Osteocyte (in vitro differentiated cells): ENCODE data around the gene ALG8. TPM values are rescaled to one million over a fixed set of nuclear protein-coding genes. Genes with fewer than 3 reads are reported as not detected.

Source experiments
- DNase-seq: peaks from one replicate; pipeline ENCODE4 v3.0.0; 2021; ENCODE audit warnings: mixed read lengths; ENCODE audit not compliant: unreplicated experiment; ENCODE audit errors: extremely low spot score
- H3K27ac Mint-ChIP-seq: one replicate; pipeline ENCODE4 v1.8.0; 2021; ENCODE audit warnings: mild to moderate bottlenecking, mixed read lengths; ENCODE audit not compliant: unreplicated experiment
- H3K27me3 Mint-ChIP-seq: one replicate; pipeline ENCODE4 v1.8.0; 2021; ENCODE audit warnings: mixed read lengths; ENCODE audit not compliant: unreplicated experiment
- H3K36me3 Mint-ChIP-seq: one replicate; pipeline ENCODE4 v1.8.0; 2021; ENCODE audit warnings: mixed read lengths; ENCODE audit not compliant: unreplicated experiment
- H3K4me1 Mint-ChIP-seq: one replicate; pipeline ENCODE4 v1.8.0; 2021; ENCODE audit warnings: mixed read lengths; ENCODE audit not compliant: unreplicated experiment
- H3K4me3 Mint-ChIP-seq: one replicate; pipeline ENCODE4 v1.8.0; 2021; ENCODE audit warnings: mild to moderate bottlenecking, moderate library complexity, mixed read lengths; ENCODE audit not compliant: unreplicated experiment
- H3K9me3 Mint-ChIP-seq: one replicate; pipeline ENCODE4 v1.8.0; 2021; ENCODE audit warnings: mixed read lengths; ENCODE audit not compliant: unreplicated experiment
- CTCF ChIP-seq: fragments of 200-600 bp; sonication (generic); IDR thresholded peaks from 2 replicates; pipeline ENCODE4 v1.5.0; 2021; ENCODE audit warnings: antibody characterized with exemption, mild to moderate bottlenecking, moderate library complexity
- total RNA-seq: library from RNA; stranded (reverse); gene quantifications from 2 replicates; pipeline ENCODE4 v1.2.1, GENCODE V29; 2021

ALG8 gene
- total RNA-seq, 1 donor from 2014 or later, result 35.1 TPM

- no peak overlapping the region for H3K27ac Mint-ChIP-seq
- no peak overlapping the region for H3K4me3 Mint-ChIP-seq
These were observed 81.9 kb downstream of the ALG8 start for GRCh38 chr11:78057462-78058055.

GRCh38 chr11:78056093-78056492 is 83.3 kb downstream of the ALG8 start:
- peaks cover 6% of the 10 kb centered on the region for H3K4me1 Mint-ChIP-seq
- TF ChIP-seq CTCF, result no peak
- H3K4me3 Mint-ChIP-seq, result no peak overlapping the region
- no peaks in the 10 kb centered on the region for H3K9me3 Mint-ChIP-seq
- no peaks in the 10 kb centered on the region for H3K27me3 Mint-ChIP-seq
- no peak overlapping the region for H3K27ac Mint-ChIP-seq
- no peak for DNase-seq
- no peaks in the 10 kb centered on the region for H3K36me3 Mint-ChIP-seq

More at GRCh38 chr11:78057462-78058055, 81.9 kb downstream of the ALG8 start:
- no peaks in the 10 kb centered on the region for H3K36me3 Mint-ChIP-seq
- no peak for TF ChIP-seq CTCF
- no peaks in the 10 kb centered on the region for H3K9me3 Mint-ChIP-seq
- H3K27me3 Mint-ChIP-seq, result no peaks in the 10 kb centered on the region
- DNase-seq, result no peak
- peaks cover 13% of the 10 kb centered on the region for H3K4me1 Mint-ChIP-seq

- H3K27ac Mint-ChIP-seq, result no peak overlapping the region
- DNase-seq, result no peak
- H3K4me3 Mint-ChIP-seq, result no peak overlapping the region
- no peak for TF ChIP-seq CTCF
- H3K4me1 Mint-ChIP-seq, result peaks cover 10% of the 10 kb centered on the region
- H3K36me3 Mint-ChIP-seq, result no peaks in the 10 kb centered on the region
- H3K9me3 Mint-ChIP-seq, result no peaks in the 10 kb centered on the region
- no peaks in the 10 kb centered on the region for H3K27me3 Mint-ChIP-seq
These were observed 84.5 kb downstream of the ALG8 start for GRCh38 chr11:78054971-78055370.

- Mint-ChIP-seq H3K4me3 (no peak overlapping the region), H3K27me3 (no peaks in the 10 kb centered on the region), H3K36me3 (no peaks in the 10 kb centered on the region), H3K27ac (peak overlapping the region; percentile 69), H3K4me1 (peaks cover 14% of the 10 kb centered on the region), H3K9me3 (no peaks in the 10 kb centered on the region)
- TF ChIP-seq CTCF, result no peak
- DNase-seq, result no peak
These were observed 88.2 kb downstream of the ALG8 start for GRCh38 chr11:78050964-78051831.

Other genes with a start within 250 kb of the ALG8 start
- gene INTS4, start 145.0 kb downstream of the ALG8 start, total RNA-seq, result 37.9 and 41.6 TPM in 2 replicates
- gene KCTD14, start 116.3 kb downstream of the ALG8 start, total RNA-seq, result 0.73 and 1.0 TPM in 2 replicates
- gene THRSP, start 75.8 kb downstream of the ALG8 start, total RNA-seq, result not detected in 2 replicates
- 182 and 199 TPM in 2 replicates for gene NDUFC2, start 59.8 kb downstream of the ALG8 start, total RNA-seq
- gene KCTD21, start 49.0 kb upstream of the ALG8 start, total RNA-seq, result 10.7 and 10.8 TPM in 2 replicates
- 10.9 and 11.1 TPM in 2 replicates for gene USP35, start 49.3 kb upstream of the ALG8 start, total RNA-seq